NOMO-1 treated with DMSO at 0.1 percent for 48 hours (cell line): ENCODE results near the gene OLFM1.

Source experiments
- DNase-seq: peaks from one replicate; lab custom pipeline; 2025; ENCODE audit not compliant: unreplicated experiment; lab: John Stamatoyannopoulos, UW

The OLFM1 gene

GRCh38 chr9:135087489-135087792, at the start of gene OLFM1:
OLFM1 (plus strand) TSS chr9:135087668; CDS start chr9:135087990, 322 bp downstream.
- DNase-seq = no peak

GRCh38 chr9:135038331-135038730, 49.1 kb upstream of the OLFM1 start:
- DNase-seq = no peak

GRCh38 chr9:135038826-135039225, 48.6 kb upstream of the OLFM1 start:
- DNase-seq = no peak

- no peak for DNase-seq
These were observed 48.1 kb upstream of the OLFM1 start for GRCh38 chr9:135039266-135039870.

- DNase-seq = no peak
These were observed 47.4 kb upstream of the OLFM1 start for GRCh38 chr9:135039916-135040645.

- DNase-seq = no peak
These were observed 46.6 kb upstream of the OLFM1 start for GRCh38 chr9:135040892-135041291.

- no peak for DNase-seq
These were observed 44.1 kb upstream of the OLFM1 start for GRCh38 chr9:135043345-135043744.

GRCh38 chr9:135045264-135045927, 42.1 kb upstream of the OLFM1 start:
- DNase-seq = no peak

- DNase-seq = no peak
These were observed 41.3 kb upstream of the OLFM1 start for GRCh38 chr9:135045928-135046738.

- no peak for DNase-seq
These were observed 40.6 kb upstream of the OLFM1 start for GRCh38 chr9:135046739-135047350.

GRCh38 chr9:135047521-135047920, 39.9 kb upstream of the OLFM1 start:
- no peak for DNase-seq

GRCh38 chr9:135048046-135048757, 39.3 kb upstream of the OLFM1 start:
- no peak for DNase-seq

GRCh38 chr9:135048758-135049444, 38.6 kb upstream of the OLFM1 start:
- no peak for DNase-seq

- DNase-seq = no peak
These were observed 38.0 kb upstream of the OLFM1 start for GRCh38 chr9:135049460-135049859.

GRCh38 chr9:135050072-135050990, 37.1 kb upstream of the OLFM1 start:
- no peak for DNase-seq

- no peak for DNase-seq
These were observed 36.0 kb upstream of the OLFM1 start for GRCh38 chr9:135051316-135052038.

- peak; percentile 27 for DNase-seq
These were observed 34.3 kb upstream of the OLFM1 start for GRCh38 chr9:135053133-135053532.

GRCh38 chr9:135055181-135055580, 32.3 kb upstream of the OLFM1 start:
- DNase-seq = no peak
